NB4 (cell line): Measurements from ENCODE around the gene CLIC5.

Experiments
- CTCF ChIP-seq: IDR thresholded peaks from one replicate; pipeline ENCODE4 v1.5.1; 2012; ENCODE audit warnings: low read depth, low read length
- POLR2A ChIP-seq: IDR thresholded peaks from 2 replicates; pipeline ENCODE4 v1.6.1; 2011; ENCODE audit warnings: mild to moderate bottlenecking; ENCODE audit not compliant: insufficient read length; ENCODE audit errors: extremely low read depth

- TF ChIP-seq CTCF (no peak), POLR2A (no peak)
Observed at GRCh38 chr6:46029602-46030001, 13.9 kb upstream of the CLIC5 start.
